Liver (tissue), 9 donors: Measurements from ENCODE around the gene CENPO. TPM values are rescaled to one million over a fixed set of nuclear protein-coding genes. Genes with fewer than 3 reads are reported as not detected.

Experiments
- DNase-seq: peaks from one replicate; pipeline ENCODE4 v3.0.0-alpha.2; 2017; ENCODE audit warnings: low spot score
- H3K27ac ChIP-seq, 2 donors: one replicate each; pipeline ENCODE4 v1.7.0; 2013; ENCODE audit warnings: inconsistent platforms in 2 of 2, low read length in 2 of 2, control low read depth in 1 of 2, low read depth in 1 of 2, mild to moderate bottlenecking in 1 of 2
- H3K27me3 ChIP-seq, 4 donors: one replicate each; pipeline versions ENCODE4 v1.6.1 to v1.7.0; 2013; ENCODE audit warnings: low read length in 3 of 4, inconsistent platforms in 1 of 4, mild to moderate bottlenecking in 1 of 4, moderate library complexity in 1 of 4; ENCODE audit not compliant: control insufficient read depth in 4 of 4, insufficient read depth in 4 of 4
- H3K36me3 ChIP-seq, 4 donors: one replicate each; pipeline versions ENCODE4 v1.6.1 to v1.7.0; 2013; ENCODE audit warnings: low read length in 3 of 4, mild to moderate bottlenecking in 3 of 4, low read depth in 1 of 4, moderate library complexity in 1 of 4; ENCODE audit not compliant: control insufficient read depth in 4 of 4, insufficient read depth in 3 of 4
- H3K4me1 ChIP-seq, 4 donors: one replicate each; pipeline versions ENCODE4 v1.6.1 to v1.7.0; 2013; ENCODE audit warnings: low read length in 3 of 4, mild to moderate bottlenecking in 3 of 4, moderate library complexity in 1 of 4; ENCODE audit not compliant: control insufficient read depth in 4 of 4, insufficient read depth in 4 of 4
- H3K4me3 ChIP-seq, 3 donors: one replicate each; pipeline versions ENCODE4 v1.6.1 to v1.7.0; 2013; ENCODE audit warnings: low read length in 3 of 3, control low read depth in 1 of 3, low read depth in 1 of 3, mild to moderate bottlenecking in 1 of 3
- H3K9ac ChIP-seq, 2 donors: one replicate each; pipeline ENCODE4 v1.7.0; 2013; ENCODE audit warnings: low read length in 2 of 2, mild to moderate bottlenecking in 2 of 2, moderate library complexity in 2 of 2, control low read depth in 1 of 2, low read depth in 1 of 2
- H3K9me3 ChIP-seq, 4 donors: one replicate each; pipeline versions ENCODE4 v1.6.1 to v1.7.0; 2013; ENCODE audit warnings: low read length in 3 of 4; ENCODE audit not compliant: control insufficient read depth in 4 of 4
- EGR1 ChIP-seq, 2 donors: IDR thresholded peaks; 2 replicates each; pipeline ENCODE4 v1.6.1; 2016 to 2018; ENCODE audit warnings: antibody characterized with exemption in 2 of 2, low read depth in 2 of 2
- FOXA1 ChIP-seq: IDR thresholded peaks from 2 replicates; pipeline ENCODE4 v1.6.1; 2016; ENCODE audit warnings: antibody characterized with exemption
- FOXA2 ChIP-seq: IDR thresholded peaks from 2 replicates; pipeline ENCODE4 v1.6.1; 2016; ENCODE audit warnings: antibody characterized with exemption
- GABPA ChIP-seq, 2 donors: IDR thresholded peaks in 1 of 2; conservative IDR thresholded peaks in 1 of 2; 2 replicates each; pipeline ENCODE4 v1.6.1; 2016; ENCODE audit warnings: antibody characterized with exemption in 2 of 2, mild to moderate bottlenecking in 1 of 2, moderate library complexity in 1 of 2
- HNF4G ChIP-seq: IDR thresholded peaks from 2 replicates; pipeline ENCODE4 v1.6.1; 2016; ENCODE audit warnings: antibody characterized with exemption
- JUND ChIP-seq, 2 donors: IDR thresholded peaks; 2 replicates each; pipeline ENCODE4 v1.6.1; 2016; ENCODE audit warnings: antibody characterized with exemption in 2 of 2
- NR2F2 ChIP-seq: IDR thresholded peaks from 2 replicates; pipeline ENCODE4 v1.6.1; 2016; ENCODE audit warnings: antibody characterized with exemption
- RAD21 ChIP-seq, 2 donors: IDR thresholded peaks; 2 replicates each; pipeline ENCODE4 v1.6.1; 2016; ENCODE audit warnings: antibody characterized with exemption in 2 of 2, mild to moderate bottlenecking in 2 of 2
- TAF1 ChIP-seq: conservative IDR thresholded peaks from 2 replicates; pipeline ENCODE4 v1.6.1; 2016; ENCODE audit warnings: antibody characterized with exemption, mild to moderate bottlenecking
- YY1 ChIP-seq: IDR thresholded peaks from 2 replicates; pipeline ENCODE4 v1.6.1; 2016; ENCODE audit warnings: antibody characterized with exemption, mild to moderate bottlenecking
- WGBS: extraction: QIAGEN DNeasy Blood & Tissue Kit; methylation state at CpG from one replicate; pipeline ENCODE4 v1.1.7; 2013; 5-methylcytosine and 5-hydroxymethylcytosine counted together
- polyA plus RNA-seq, 2 donors: library from polyadenylated mRNA; stranded (reverse) in 1 of 2; unstranded in 1 of 2; fragments of 200-250 nt in 1 of 2; fragments of >200 nt in 1 of 2; fragmentation: Nextera tagmentation in 1 of 2; extraction: Ambion mirVana in 1 of 2; gene quantifications; one replicate each; pipeline versions ENCODE4 v1.2.1 to v1.2.3, GENCODE V29; 2013 to 2015
- total RNA-seq, 2 donors: library from RNA; depleted of rRNA; stranded (reverse); fragments of >200 nt; gene quantifications; one replicate each; pipeline ENCODE4 v1.2.3, GENCODE V29; 2014
- TF ChIP-seq, protein P1 (sequence below): IDR thresholded peaks from 2 replicates; pipeline ENCODE4 v1.6.1; 2016; ENCODE audit warnings: antibody characterized with exemption, mild to moderate bottlenecking
- TF ChIP-seq, protein P2 (sequence below): fragments of 150-350 bp; IDR thresholded peaks from 2 replicates; pipeline ENCODE4 v1.5.1; 2017; ENCODE audit warnings: improper control_type of control experiment, low read depth, low read length; ENCODE audit not compliant: missing input control
- TF ChIP-seq, protein P3 (sequence below): IDR thresholded peaks from 2 replicates; pipeline ENCODE4 v1.6.1; 2016; ENCODE audit warnings: antibody characterized with exemption
- donor health status: healthy.
- donor health status: healthy.
- donor health status: healthy.
- donor health status: healthy.
- donor health status: healthy.

Gene CENPO
- total and polyA plus RNA-seq, 4 donors, result 2.2 to 17.8 (median 3.2) TPM

DNA sequence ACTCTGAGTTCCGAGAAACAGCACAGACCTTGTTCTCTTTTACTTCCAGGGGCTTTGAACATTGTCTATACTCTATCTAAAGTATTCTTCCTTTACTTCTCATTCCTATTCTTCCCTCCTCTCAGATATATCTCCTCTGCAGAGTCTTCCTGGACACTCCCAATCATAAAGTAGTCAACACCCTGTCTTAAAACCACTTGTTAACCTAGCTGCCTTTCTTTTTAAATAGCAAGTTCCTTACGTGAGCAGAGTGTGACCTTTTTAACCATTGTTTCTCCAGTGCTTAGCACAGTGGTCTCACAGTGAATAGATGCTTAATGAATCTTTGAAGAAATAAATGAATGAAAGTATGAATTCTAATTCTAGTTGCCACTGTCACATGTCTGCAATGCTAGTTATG is 47.4 kb upstream of the CENPO start:
- Histone ChIP-seq H3K27me3 (no peaks in the 10 kb centered on the region), H3K4me1 (no peaks in the 10 kb centered on the region), H3K27ac (no peak overlapping the region), H3K9ac (no peak overlapping the region), H3K4me3 (no peak overlapping the region), H3K36me3 (peaks cover 3 to 19% (median 9%) of the 10 kb centered on the region in 4 donors), H3K9me3 (no peaks in the 10 kb centered on the region)
- 83% methylated on average over 2 of the region's 2 CpGs for WGBS
- no peak for DNase-seq
- TF ChIP-seq YY1, result no peak

DNA sequence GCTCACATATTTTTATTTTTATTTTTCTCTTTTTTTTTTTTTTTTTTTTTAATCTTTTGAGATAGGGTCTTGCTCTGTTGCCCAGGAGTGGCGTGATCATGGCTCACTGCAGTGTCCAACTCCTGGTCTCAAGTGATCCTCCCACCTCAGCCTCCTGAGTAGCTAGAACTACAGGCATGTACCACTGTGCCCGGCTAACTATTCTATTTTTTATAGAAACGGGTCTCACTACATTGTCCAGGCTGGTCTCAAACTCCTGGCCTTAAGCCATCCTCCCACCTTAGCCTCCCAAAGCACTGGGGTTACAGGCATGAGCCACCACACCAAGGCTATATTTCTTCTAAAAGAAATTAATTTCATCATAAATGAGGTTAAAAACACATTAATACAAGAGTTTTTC is 45.9 kb upstream of the CENPO start:
- no peak overlapping the region for H3K4me3 ChIP-seq
- no peak overlapping the region for H3K9ac ChIP-seq
- H3K9me3 ChIP-seq, result no peaks in the 10 kb centered on the region
- DNase-seq, result no peak
- 97% methylated on average over 3 of the region's 3 CpGs for WGBS
- H3K36me3 ChIP-seq, result peaks cover 0 to 15% (median 10%) of the 10 kb centered on the region in 4 donors
- no peaks in the 10 kb centered on the region for H3K4me1 ChIP-seq
- no peaks in the 10 kb centered on the region for H3K27me3 ChIP-seq
- H3K27ac ChIP-seq, result no peak overlapping the region
- TF ChIP-seq TAF1 (no peak), GABPA (IDR thresholded peaks at IDR 0.05 in 1 of 2, conservative IDR thresholded peaks at IDR 0.05 in 1 of 2) (no peak), YY1 (no peak), RAD21 (IDR thresholded peaks at IDR 0.05) (no peak), EGR1 (IDR thresholded peaks at IDR 0.05; ENCODE audit: low read depth in 2 of 2) (no peak), NR2F2 (no peak), FOXA1 (no peak)
- TF ChIP-seq, protein P1, sequence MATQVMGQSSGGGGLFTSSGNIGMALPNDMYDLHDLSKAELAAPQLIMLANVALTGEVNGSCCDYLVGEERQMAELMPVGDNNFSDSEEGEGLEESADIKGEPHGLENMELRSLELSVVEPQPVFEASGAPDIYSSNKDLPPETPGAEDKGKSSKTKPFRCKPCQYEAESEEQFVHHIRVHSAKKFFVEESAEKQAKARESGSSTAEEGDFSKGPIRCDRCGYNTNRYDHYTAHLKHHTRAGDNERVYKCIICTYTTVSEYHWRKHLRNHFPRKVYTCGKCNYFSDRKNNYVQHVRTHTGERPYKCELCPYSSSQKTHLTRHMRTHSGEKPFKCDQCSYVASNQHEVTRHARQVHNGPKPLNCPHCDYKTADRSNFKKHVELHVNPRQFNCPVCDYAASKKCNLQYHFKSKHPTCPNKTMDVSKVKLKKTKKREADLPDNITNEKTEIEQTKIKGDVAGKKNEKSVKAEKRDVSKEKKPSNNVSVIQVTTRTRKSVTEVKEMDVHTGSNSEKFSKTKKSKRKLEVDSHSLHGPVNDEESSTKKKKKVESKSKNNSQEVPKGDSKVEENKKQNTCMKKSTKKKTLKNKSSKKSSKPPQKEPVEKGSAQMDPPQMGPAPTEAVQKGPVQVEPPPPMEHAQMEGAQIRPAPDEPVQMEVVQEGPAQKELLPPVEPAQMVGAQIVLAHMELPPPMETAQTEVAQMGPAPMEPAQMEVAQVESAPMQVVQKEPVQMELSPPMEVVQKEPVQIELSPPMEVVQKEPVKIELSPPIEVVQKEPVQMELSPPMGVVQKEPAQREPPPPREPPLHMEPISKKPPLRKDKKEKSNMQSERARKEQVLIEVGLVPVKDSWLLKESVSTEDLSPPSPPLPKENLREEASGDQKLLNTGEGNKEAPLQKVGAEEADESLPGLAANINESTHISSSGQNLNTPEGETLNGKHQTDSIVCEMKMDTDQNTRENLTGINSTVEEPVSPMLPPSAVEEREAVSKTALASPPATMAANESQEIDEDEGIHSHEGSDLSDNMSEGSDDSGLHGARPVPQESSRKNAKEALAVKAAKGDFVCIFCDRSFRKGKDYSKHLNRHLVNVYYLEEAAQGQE, result no peak

DNA sequence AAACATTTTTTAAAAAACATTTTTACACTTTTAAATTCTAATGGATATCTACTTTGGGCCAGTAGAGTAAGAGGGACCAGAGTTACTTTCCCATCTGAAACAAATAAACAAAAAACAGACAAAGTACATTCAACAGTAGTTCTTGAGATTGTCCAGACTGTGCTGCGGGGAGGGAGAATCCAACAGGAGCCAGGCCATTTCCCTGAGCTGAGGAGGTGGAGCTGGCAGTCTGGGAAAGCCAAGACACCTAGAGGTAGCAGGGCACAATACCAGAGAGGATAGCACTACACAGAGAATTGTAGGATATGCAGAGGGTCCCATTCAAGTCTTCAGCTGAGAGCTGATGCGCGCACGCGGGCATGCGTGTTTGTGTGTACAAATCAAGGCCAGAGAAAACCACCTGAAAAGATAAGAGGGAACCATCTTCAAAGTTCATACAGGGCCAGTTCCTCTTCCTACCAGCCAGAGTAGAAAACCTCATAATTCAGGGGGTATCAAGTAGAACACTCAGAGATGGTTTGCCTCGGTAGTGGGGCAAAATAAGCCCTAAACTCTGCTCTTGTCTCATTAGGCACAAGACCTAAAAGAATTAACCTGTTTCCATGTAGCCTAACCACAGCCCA is 44.0 kb upstream of the CENPO start:
- no peak for DNase-seq
- Histone ChIP-seq H3K9ac (no peak overlapping the region), H3K27ac (no peak overlapping the region), H3K36me3 (peaks cover 0 to 21% (median 19%) of the 10 kb centered on the region in 4 donors), H3K9me3 (no peaks in the 10 kb centered on the region), H3K4me3 (no peak overlapping the region), H3K4me1 (no peaks in the 10 kb centered on the region), H3K27me3 (no peaks in the 10 kb centered on the region)
- 98% methylated on average over 7 of the region's 7 CpGs for WGBS
- TF ChIP-seq, protein P2, sequence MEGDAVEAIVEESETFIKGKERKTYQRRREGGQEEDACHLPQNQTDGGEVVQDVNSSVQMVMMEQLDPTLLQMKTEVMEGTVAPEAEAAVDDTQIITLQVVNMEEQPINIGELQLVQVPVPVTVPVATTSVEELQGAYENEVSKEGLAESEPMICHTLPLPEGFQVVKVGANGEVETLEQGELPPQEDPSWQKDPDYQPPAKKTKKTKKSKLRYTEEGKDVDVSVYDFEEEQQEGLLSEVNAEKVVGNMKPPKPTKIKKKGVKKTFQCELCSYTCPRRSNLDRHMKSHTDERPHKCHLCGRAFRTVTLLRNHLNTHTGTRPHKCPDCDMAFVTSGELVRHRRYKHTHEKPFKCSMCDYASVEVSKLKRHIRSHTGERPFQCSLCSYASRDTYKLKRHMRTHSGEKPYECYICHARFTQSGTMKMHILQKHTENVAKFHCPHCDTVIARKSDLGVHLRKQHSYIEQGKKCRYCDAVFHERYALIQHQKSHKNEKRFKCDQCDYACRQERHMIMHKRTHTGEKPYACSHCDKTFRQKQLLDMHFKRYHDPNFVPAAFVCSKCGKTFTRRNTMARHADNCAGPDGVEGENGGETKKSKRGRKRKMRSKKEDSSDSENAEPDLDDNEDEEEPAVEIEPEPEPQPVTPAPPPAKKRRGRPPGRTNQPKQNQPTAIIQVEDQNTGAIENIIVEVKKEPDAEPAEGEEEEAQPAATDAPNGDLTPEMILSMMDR, result no peak
- TF ChIP-seq NR2F2, result no peak
- TF ChIP-seq YY1, result no peak
- no peak for TF ChIP-seq FOXA2
- no peak for TF ChIP-seq TAF1
- no peak for TF ChIP-seq FOXA1
- TF ChIP-seq JUND (IDR thresholded peaks at IDR 0.05), result no peak
- TF ChIP-seq, protein P3, sequence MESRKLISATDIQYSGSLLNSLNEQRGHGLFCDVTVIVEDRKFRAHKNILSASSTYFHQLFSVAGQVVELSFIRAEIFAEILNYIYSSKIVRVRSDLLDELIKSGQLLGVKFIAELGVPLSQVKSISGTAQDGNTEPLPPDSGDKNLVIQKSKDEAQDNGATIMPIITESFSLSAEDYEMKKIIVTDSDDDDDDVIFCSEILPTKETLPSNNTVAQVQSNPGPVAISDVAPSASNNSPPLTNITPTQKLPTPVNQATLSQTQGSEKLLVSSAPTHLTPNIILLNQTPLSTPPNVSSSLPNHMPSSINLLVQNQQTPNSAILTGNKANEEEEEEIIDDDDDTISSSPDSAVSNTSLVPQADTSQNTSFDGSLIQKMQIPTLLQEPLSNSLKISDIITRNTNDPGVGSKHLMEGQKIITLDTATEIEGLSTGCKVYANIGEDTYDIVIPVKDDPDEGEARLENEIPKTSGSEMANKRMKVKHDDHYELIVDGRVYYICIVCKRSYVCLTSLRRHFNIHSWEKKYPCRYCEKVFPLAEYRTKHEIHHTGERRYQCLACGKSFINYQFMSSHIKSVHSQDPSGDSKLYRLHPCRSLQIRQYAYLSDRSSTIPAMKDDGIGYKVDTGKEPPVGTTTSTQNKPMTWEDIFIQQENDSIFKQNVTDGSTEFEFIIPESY, result no peak
- TF ChIP-seq HNF4G, result no peak
